ENCODE measurements around the gene SMPD2. TPM values are rescaled to one million over a fixed set of nuclear protein-coding genes. Genes with fewer than 3 reads are reported as not detected.

Gene SMPD2, protein sequence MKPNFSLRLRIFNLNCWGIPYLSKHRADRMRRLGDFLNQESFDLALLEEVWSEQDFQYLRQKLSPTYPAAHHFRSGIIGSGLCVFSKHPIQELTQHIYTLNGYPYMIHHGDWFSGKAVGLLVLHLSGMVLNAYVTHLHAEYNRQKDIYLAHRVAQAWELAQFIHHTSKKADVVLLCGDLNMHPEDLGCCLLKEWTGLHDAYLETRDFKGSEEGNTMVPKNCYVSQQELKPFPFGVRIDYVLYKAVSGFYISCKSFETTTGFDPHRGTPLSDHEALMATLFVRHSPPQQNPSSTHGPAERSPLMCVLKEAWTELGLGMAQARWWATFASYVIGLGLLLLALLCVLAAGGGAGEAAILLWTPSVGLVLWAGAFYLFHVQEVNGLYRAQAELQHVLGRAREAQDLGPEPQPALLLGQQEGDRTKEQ
- 12.9 TPM for total RNA-seq

DNA sequence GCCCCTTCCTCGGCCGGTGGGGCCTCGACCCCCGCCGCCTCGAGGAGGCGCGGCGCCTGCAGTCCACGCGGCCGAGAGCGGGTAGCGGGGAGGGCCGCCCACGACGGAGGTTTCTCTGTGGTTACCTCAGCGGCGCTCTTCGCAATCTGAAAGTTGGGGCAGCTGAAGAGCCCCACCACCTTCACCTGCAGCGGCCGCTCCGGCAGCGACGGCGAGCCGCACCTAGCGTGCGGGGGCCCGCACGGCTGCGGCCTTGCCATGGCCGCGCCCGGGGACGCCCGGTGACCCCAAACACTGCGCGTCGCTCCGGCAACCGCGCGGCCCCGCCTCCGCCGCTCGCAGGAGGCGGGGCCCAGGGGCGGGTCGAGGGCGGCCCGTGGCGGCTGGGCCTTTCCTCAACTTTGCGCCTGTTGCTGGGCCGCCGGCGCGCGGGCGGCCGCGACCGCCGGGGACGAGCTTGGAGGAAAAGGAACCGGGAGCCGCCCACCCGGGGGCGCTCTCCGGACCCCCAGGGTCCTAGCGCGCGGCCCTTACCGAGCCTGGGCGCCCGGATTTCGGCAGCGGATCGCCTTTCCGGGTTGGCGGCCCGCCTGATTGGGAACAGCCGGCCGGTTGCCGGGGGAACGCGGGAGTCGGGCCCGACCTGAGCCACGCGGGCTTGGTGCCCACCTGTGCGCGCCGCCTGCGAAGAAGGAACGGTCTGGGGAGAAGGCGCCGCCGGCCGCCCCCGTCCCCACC, at the start of gene SMPD2, which contains the start of gene PPIL6:
Gene SMPD2 (plus strand): TSS at position 394 of the 738 bp plus-strand sequence. CDS start 398 bp downstream, outside the sequence.
Gene PPIL6 (minus strand): TSS at position 298 of the 738 bp plus-strand sequence. CDS start 38 bp downstream, at position 260.

DNA sequence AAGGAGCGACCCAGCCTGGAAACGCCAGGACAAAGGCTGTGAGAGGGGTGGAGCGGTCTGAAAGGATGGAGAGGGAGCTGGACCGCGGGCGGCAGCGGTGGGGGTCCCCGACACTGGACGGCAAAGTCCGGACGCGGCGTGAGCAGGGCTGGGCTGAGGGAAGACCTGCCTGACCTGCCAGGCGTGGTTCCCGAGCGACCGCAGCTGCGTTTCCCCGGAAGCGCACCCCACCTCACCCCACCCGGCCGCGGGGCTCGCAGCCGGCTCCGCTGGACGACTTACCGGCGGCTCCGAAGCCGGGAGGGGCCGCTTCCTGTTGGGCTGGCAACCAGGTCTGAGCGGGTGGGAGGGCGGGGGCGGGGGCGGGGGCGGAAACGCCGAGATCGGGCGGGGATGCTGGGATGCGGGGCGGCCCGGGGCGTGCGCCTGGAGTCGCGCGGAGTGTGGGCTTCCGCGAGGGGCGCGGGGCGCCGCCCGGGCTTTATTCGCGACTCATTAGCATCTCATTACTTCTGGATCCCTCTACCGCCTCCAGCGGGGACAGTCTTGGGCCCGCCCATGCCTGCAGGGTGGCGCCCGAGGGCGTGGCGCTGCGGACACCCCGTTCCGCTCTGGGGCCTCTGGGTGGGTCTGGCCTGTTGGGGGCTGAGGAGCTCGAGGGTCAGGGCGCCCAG, 15.1 kb downstream of the SMPD2 start, which contains the start of gene MICAL1:
Gene MICAL1 (minus strand): TSS at position 336 of the 674 bp plus-strand sequence. CDS start 1,576 bp downstream, outside the sequence.

DNA sequence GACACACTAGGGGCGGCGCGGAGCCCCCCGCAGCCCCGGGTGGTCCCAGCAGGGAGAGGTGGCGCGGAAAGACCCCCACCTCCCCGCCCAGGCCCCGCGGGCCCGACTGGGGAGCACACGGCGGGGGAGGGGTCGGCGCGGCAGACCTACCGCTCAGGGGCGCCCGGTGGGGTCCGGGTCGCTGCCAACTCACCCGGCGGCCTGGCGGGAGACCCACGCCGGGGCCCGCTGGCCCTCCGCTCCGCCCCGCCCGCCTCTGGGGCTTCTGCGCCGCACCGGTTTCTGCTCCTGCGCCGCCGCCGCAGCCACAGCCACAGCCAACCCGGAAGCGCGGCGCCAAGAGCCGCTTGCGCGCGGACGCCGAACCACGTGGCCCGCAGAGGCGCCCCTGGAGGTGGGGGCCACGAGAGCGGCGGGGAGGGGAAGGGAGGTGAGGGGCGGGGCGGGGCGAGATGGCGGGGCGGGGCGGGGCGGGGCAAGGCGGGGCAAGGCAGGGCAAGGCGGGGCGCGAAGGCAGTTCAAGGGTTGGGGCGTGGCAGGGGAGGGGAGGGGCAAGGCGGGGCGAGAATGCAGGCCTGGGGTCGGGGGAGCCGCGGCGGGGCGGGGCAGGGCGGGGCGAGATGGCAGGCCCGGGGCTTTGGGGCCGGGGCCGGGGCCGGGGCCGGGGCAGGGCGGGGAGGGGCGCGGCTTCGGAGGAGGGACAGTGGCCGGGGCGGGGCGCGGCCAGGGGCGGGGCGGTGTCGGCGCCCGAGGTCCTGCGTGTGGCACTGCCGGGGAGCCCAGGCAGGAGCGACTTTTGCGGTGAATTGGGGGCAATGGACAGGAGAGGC, 42.6 kb downstream of the SMPD2 start, which contains the start of gene ZBTB24:
Gene ZBTB24 (minus strand): TSS at position 315 of the 830 bp plus-strand sequence. CDS start 1,193 bp downstream, outside the sequence.

Other genes starting within 250 kb of the SMPD2 start
- 283 TPM for gene CD164, start 58.3 kb upstream of the SMPD2 start, total RNA-seq
- 11.7 TPM for gene PPIL6, start 96 bp upstream of the SMPD2 start, total RNA-seq
- gene MICAL1, start 15.0 kb downstream of the SMPD2 start, total RNA-seq = 29.0 TPM
- 13.1 TPM for gene ZBTB24, start 42.5 kb downstream of the SMPD2 start, total RNA-seq

Measured in metanephros (tissue), 1 donor.